Sigmoid colon (tissue), 4 donors: ENCODE measurements around the gene NPNT.

ENCODE experiments used
- CTCF ChIP-seq, 4 experiments: fragments of 450-650 bp in 3 of 4; fragments of 200-600 bp in 1 of 4; IDR thresholded peaks; one replicate each; pipeline ENCODE4 v1.5.1; 2016 to 2019; ENCODE audit warnings: antibody characterized with exemption in 4 of 4, mild to moderate bottlenecking in 3 of 4, moderate library complexity in 2 of 4
- POLR2A ChIP-seq, 2 donors: fragments of 450-650 bp; IDR thresholded peaks; one replicate each; pipeline ENCODE4 v1.6.1; 2016; ENCODE audit warnings: antibody characterized with exemption in 2 of 2, mild to moderate bottlenecking in 2 of 2, moderate library complexity in 2 of 2
- POLR2AphosphoS5 ChIP-seq, 4 donors: sonication (generic); formaldehyde crosslinking; IDR thresholded peaks; one replicate each; pipeline ENCODE4 v1.6.1; 2017; ENCODE audit warnings: antibody characterized with exemption in 4 of 4

GRCh38 chr4:106019771-106020170 lies 124.5 kb downstream of the NPNT start:
- no peak for TF ChIP-seq POLR2AphosphoS5 (IDR thresholded peaks at IDR 0.05)
- no peak for TF ChIP-seq POLR2A (IDR thresholded peaks at IDR 0.05)
- TF ChIP-seq CTCF (IDR thresholded peaks at IDR 0.05) = no peak
